ENCODE results near the gene NIT1. TPM values are rescaled to one million over a fixed set of nuclear protein-coding genes. Genes with fewer than 3 reads are reported as not detected.

NIT1 gene
- total and polyA plus RNA-seq, 2 of the 8 experiments (the other 6 are each of a cell fraction or from before 2014, with no cell fraction given): 33.0 to 40.4 TPM

DNA sequence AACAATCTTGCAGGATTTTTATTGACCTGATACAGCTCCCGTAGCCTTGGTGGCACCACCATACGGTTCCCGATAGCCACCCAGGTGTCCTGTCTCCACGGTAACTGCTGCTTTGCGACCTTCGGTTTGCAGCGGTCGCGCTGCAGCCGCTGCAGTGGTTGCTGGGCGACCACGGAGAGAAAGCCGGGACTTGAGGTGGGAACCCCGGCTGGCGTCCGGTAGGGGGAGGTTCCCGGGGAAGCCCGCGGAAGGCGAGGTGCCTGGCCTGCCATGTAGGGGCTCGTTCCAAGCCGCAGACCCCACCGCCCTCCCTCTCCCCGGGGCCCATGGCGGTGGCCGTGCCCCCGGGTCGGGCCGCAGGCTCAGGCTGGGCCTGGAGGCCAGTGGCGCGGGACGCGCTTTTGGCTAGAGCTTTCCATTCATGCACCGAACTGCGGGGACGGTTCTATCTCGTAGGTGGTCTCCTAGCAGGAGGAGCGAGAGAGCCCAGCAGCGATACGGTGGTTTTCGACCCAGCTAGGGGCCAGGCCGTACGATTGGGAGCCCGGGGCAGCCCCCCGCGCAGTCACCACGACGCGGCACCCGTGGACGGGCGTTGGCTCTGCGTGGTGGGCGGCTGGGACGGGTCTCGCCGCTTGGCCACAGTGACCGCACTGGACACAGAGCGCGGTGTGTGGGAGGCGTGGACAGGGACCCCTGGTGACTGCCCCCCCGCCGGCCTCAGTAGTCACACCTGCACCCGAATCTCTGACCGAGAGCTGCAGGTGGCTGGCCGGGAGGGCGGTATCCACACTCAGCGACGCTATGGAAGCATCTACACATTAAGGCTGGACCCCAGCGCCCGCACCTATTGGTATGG lies 19.5 kb upstream of the NIT1 start, which contains the start of gene KLHDC9 (continued):
- no peak for TF ChIP-seq TBP (IDR thresholded peaks at IDR 0.05; ENCODE audit: low read depth, low read length)
- TF ChIP-seq NRF1 (IDR thresholded peaks at IDR 0.05; ENCODE audit: low read depth, low read length): no peak
- no peak for TF ChIP-seq TEAD4 (IDR thresholded peaks at IDR 0.05; ENCODE audit: low read depth, low read length)
- TF ChIP-seq CHD2 (IDR thresholded peaks at IDR 0.05; ENCODE audit: low read length): no peak
- TF ChIP-seq BACH1 (IDR thresholded peaks at IDR 0.05; ENCODE audit: low read length): no peak
- TF ChIP-seq RFX5 (IDR thresholded peaks at IDR 0.05; ENCODE audit: borderline replicate concordance, low read depth, low read length): no peak
- TF ChIP-seq SRF (IDR thresholded peaks at IDR 0.05; ENCODE audit: low read depth, low read length): 0 out of 2 replicates have a peak, but pooled peaks have one; percentile 19
- no peak for TF ChIP-seq SP2 (IDR thresholded peaks at IDR 0.05; ENCODE audit: low read length)
- no peak for TF ChIP-seq RNF2 (IDR thresholded peaks at IDR 0.05; ENCODE audit: borderline replicate concordance, low read depth, low read length, missing control alignments, poor library complexity, severe bottlenecking)
- no peak for TF ChIP-seq SIRT6 (IDR thresholded peaks at IDR 0.05; ENCODE audit: low read length)
- peak; percentile 36; the same call in 1 of the 2 replicates for TF ChIP-seq CREB1 (IDR thresholded peaks at IDR 0.05)
- TF ChIP-seq GTF2F1 (IDR thresholded peaks at IDR 0.05; ENCODE audit: borderline replicate concordance, low read depth, low read length): no peak
- TF ChIP-seq JUND (IDR thresholded peaks at IDR 0.05; ENCODE audit: low read length): no peak
- peak in 1 of 2 experiments; percentile 33; a peak in 1 of 3 replicates for TF ChIP-seq EP300 (IDR thresholded peaks at IDR 0.05; ENCODE audit: borderline replicate concordance in 1 of 2, low read depth in 2 of 2, low read length in 2 of 2)
- TF ChIP-seq TAF1 (IDR thresholded peaks at IDR 0.05; ENCODE audit: low read depth, low read length): peak; percentile 56; the same call in 1 of the 2 replicates
- no peak for TF ChIP-seq BCL11A (IDR thresholded peaks at IDR 0.05; ENCODE audit: low read depth in 2 of 2, low read length in 2 of 2)
- TF ChIP-seq CBX8 (IDR thresholded peaks at IDR 0.05; ENCODE audit: borderline replicate concordance, low read depth, low read length): no peak
- TF ChIP-seq RAD21 (IDR thresholded peaks at IDR 0.05 in 1 of 2, conservative IDR thresholded peaks at IDR 0.05 in 1 of 2; ENCODE audit: low read depth in 2 of 2, low read length in 2 of 2): peak; percentile 5 to 12; a peak in 1 of 4 replicates
- peak; percentile 57 for TF ChIP-seq ASH2L (IDR thresholded peaks at IDR 0.05; ENCODE audit: low read length)
- TF ChIP-seq, protein P1, sequence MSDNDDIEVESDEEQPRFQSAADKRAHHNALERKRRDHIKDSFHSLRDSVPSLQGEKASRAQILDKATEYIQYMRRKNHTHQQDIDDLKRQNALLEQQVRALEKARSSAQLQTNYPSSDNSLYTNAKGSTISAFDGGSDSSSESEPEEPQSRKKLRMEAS (IDR thresholded peaks at IDR 0.05): no peak
- TF ChIP-seq CHD1 (IDR thresholded peaks at IDR 0.05; ENCODE audit: low read depth, low read length): no peak

Data from H1 (cell line).